ENCODE results near the gene GUCY2C.

GUCY2C gene

GRCh38 chr12:14577344-14577743 lies 119.1 kb downstream of the GUCY2C start:
- H3K27ac ChIP-seq, result no peak overlapping the region
- no peak for DNase-seq (ENCODE audit: low read depth, low spot score)

GRCh38 chr12:14576896-14577295 lies 119.5 kb downstream of the GUCY2C start:
- no peak overlapping the region for H3K27ac ChIP-seq

DNA sequence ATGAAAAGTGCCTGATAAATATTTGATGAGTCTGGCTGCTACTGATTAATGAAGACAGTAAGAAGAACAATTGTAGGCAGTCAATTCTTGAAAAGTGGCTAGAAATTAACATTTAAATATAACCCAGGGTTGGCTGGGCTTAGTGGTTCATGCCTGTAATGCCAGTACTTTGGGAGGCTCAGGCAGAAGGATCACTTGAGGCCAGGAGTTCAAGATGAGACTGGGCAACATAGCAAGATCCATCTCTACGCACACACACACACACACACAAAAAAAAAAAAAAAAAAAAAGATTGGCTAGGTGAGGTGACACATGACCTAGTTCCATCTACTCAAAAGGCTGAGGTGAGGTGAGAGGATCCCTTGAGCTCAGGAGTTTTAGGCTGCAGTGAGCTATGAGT lies 120.8 kb downstream of the GUCY2C start:
- H3K27ac ChIP-seq, result no peak overlapping the region
- DNase-seq (ENCODE audit: low read depth, low spot score), result no peak

More at GRCh38 chr12:14576896-14577295, 119.5 kb downstream of the GUCY2C start:
- DNase-seq (ENCODE audit: low read depth, low spot score), result no peak

DNA sequence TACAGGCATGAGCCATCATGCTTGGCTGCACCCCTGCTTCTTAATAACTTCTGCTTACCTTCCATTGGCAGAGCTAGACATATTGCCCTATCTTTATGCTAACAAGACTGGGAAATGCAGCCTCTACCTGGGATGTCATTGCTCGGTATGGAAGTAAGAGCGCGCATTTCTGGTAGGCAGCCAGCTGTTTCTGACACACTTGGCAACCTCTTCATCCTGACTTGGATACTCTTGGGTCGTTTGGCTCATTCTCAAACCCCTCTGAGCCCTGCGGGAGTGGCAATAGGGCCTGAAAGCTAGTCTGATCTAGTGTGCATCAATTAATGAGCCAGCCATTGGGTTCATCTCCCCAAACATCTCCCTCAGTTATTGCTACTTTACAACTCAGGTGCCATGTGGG lies 123.3 kb downstream of the GUCY2C start:
- no peak overlapping the region for H3K27ac ChIP-seq
- DNase-seq (ENCODE audit: low read depth, low spot score), result no peak

DNA sequence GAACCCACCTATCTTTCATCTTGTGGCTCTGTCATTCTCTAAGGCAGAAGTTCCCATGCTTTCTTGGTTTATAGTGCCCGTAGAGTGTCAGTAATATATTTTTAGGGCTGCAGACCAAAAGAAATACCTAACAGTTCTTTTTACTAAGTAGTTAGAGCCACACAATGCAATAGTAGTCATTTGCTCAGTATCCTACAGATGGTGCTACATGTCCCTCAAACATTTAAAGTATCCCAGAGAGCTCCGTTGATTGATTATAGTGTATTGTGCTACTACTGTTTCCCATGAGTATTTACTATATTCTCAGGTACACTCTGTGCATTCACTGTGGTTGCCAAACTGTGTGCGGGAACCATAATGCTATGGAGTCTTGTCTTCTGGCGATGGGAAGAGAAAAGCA lies 124.0 kb downstream of the GUCY2C start:
- H3K27ac ChIP-seq, result no peak overlapping the region
- no peak for DNase-seq (ENCODE audit: low read depth, low spot score)

DNA sequence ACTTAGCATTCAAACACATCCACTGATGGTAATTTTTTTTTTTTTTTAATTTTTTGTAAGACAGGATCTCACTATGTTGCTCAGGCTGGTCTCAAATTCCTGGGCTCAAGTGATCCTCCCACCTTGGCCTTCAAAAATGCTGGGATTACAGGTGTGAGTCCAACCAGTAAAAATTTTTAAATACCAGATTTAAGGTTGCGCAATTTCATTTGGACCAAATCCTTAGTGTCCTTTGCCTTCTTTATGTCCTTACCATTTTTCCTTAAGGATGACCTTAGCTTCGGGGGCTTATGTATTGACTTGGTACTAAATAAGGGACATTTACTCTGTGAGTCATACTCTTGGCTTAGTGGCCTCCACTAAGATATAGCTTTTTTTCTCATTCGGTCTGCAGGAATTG lies 124.6 kb downstream of the GUCY2C start:
- H3K27ac ChIP-seq, result no peak overlapping the region
- DNase-seq (ENCODE audit: low read depth, low spot score), result no peak

DNA sequence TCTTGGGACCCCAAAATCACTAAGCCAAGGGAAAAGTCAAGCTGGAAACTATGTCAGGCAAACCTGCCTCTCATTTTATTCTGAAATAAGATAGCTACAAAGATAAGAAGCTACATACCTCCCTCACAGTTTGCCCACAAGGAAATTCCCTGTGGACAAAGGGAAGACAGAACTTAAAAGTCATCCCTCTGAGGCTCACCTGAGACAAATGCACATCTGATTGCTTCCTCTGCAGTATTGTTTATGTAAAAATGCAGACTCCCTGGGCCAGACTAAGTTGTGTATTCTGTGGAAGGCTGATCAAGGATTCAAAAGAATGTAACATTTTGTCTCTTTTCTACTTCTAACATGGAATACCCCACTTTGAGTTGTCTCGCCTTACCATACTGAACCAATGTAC lies 126.2 kb downstream of the GUCY2C start:
- no peak overlapping the region for H3K27ac ChIP-seq
- DNase-seq (ENCODE audit: low read depth, low spot score), result no peak

- no peak for DNase-seq (ENCODE audit: low read depth, low spot score)
- H3K27ac ChIP-seq, result no peak within 1 kb of the TSS
These were observed 128.8 kb downstream of the GUCY2C start, which contains the start of gene PLBD1 for GRCh38 chr12:14567351-14568162. Gene PLBD1, minus strand, starts transcription at chr12:14567883. Its CDS starts 187 bp downstream, at chr12:14567696.

- no peak for DNase-seq (ENCODE audit: low read depth, low spot score)
- no peak overlapping the region for H3K27ac ChIP-seq
These were observed 132.0 kb downstream of the GUCY2C start for GRCh38 chr12:14564336-14564959.

DNA sequence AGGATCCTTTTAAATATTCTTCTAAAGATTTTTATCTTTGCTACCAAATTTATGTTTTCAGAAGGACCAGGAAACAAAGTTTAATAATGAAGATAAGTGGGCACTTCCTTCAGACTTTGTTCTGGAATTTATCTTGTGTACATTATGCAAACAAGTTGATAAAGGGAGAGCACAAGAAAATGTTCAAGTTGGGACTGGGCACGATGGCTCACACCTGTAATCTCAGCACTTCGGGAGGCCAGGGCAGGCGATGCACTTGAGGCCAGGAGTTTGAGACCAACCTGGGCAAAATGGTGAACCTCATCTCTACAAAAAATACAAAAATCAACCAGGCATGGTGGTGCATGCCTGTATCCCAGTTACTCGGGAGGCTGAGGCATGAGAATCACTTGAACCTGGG lies 133.4 kb downstream of the GUCY2C start:
- DNase-seq (ENCODE audit: low read depth, low spot score), result no peak
- H3K27ac ChIP-seq, result no peak overlapping the region

Measured in epithelial cell of prostate (primary cell).